SK-N-SH treated with all-trans-retinoic acid at 6 μM for 48 hours (cell line): ENCODE data around the gene OTOA.

Experiments used
- CSDC2 ChIP-seq: fragments of 250-450 bp; sonication (Bioruptor Pico); IDR thresholded peaks from 2 replicates; pipeline ENCODE4 v1.5.0; 2020; ENCODE audit warnings: mild to moderate bottlenecking, moderate library complexity
- POU6F1 ChIP-seq: fragments of 250-450 bp; sonication (Bioruptor Pico); IDR thresholded peaks from 2 replicates; pipeline ENCODE4 v1.8.0; 2021; ENCODE audit warnings: low read depth, mild to moderate bottlenecking, moderate library complexity, borderline replicate concordance
- PPARA ChIP-seq: fragments of 250-450 bp; sonication (Bioruptor Pico); IDR thresholded peaks from 2 replicates; pipeline ENCODE4 v1.5.0; 2020; ENCODE audit warnings: mild to moderate bottlenecking, borderline replicate concordance
- TCF4 ChIP-seq: fragments of 250-450 bp; sonication (Bioruptor Pico); IDR thresholded peaks from 2 replicates; pipeline ENCODE4 v1.8.0; 2021; ENCODE audit warnings: mild to moderate bottlenecking, moderate library complexity, borderline replicate concordance
- TSHZ2 ChIP-seq: fragments of 250-450 bp; sonication (Bioruptor Pico); IDR thresholded peaks from 2 replicates; pipeline ENCODE4 v1.5.0; 2020; ENCODE audit warnings: mild to moderate bottlenecking, moderate library complexity
- ZFP3 ChIP-seq: fragments of 250-450 bp; sonication (Bioruptor Pico); IDR thresholded peaks from 2 replicates; pipeline ENCODE4 v1.5.0; 2020; ENCODE audit warnings: mild to moderate bottlenecking, moderate library complexity

- TF ChIP-seq CSDC2 (CRISPR knock-in tag) (no peak), POU6F1 (no peak), TSHZ2 (CRISPR knock-in tag) (no peak), TCF4 (CRISPR knock-in tag) (no peak), PPARA (CRISPR knock-in tag) (no peak), ZFP3 (CRISPR knock-in tag) (no peak)
Observed at GRCh38 chr16:21614896-21615295, 48.9 kb upstream of the OTOA start.
